ENCODE measurements around the gene MVB12B.

MVB12B gene

DNA sequence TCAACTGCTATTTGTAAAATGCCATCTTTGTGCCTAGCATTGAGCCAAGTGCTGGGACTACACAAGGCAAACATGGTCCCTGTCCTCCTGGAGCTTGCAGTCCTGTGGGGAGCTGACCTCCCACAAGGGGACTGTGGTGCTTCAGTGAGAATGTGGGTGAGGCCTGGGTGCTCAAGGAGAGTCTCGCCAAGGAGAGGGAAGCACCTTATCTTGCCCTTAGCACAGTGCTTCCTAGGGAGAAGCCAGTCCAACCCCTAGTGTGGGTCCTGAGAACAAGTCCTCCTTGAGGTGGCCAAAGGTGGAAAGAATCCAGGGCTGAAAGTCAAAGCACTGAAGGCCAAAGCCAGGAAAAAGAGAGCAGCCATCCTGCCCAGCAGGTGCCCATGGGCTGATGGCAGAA lies 31.1 kb upstream of the MVB12B start:
- Histone ChIP-seq H3K36me3 (no peaks in the 10 kb centered on the region), H3K27ac (no peak overlapping the region), H3K4me3 (no peak overlapping the region), H3K4me1 (no peaks in the 10 kb centered on the region), H3K9me3 (no peaks in the 10 kb centered on the region), H3K27me3 (peaks cover 0 to 56% of the 10 kb centered on the region in 2 donors)
- intact Hi-C loops (cut with DNase I; ENCODE audit: low total_unique reads): no loop called here
- peak in 1 of 2 donors; percentile 29 for DNase-seq
- TF ChIP-seq, protein P1, sequence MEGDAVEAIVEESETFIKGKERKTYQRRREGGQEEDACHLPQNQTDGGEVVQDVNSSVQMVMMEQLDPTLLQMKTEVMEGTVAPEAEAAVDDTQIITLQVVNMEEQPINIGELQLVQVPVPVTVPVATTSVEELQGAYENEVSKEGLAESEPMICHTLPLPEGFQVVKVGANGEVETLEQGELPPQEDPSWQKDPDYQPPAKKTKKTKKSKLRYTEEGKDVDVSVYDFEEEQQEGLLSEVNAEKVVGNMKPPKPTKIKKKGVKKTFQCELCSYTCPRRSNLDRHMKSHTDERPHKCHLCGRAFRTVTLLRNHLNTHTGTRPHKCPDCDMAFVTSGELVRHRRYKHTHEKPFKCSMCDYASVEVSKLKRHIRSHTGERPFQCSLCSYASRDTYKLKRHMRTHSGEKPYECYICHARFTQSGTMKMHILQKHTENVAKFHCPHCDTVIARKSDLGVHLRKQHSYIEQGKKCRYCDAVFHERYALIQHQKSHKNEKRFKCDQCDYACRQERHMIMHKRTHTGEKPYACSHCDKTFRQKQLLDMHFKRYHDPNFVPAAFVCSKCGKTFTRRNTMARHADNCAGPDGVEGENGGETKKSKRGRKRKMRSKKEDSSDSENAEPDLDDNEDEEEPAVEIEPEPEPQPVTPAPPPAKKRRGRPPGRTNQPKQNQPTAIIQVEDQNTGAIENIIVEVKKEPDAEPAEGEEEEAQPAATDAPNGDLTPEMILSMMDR (IDR thresholded peaks at IDR 0.05): no peak

DNA sequence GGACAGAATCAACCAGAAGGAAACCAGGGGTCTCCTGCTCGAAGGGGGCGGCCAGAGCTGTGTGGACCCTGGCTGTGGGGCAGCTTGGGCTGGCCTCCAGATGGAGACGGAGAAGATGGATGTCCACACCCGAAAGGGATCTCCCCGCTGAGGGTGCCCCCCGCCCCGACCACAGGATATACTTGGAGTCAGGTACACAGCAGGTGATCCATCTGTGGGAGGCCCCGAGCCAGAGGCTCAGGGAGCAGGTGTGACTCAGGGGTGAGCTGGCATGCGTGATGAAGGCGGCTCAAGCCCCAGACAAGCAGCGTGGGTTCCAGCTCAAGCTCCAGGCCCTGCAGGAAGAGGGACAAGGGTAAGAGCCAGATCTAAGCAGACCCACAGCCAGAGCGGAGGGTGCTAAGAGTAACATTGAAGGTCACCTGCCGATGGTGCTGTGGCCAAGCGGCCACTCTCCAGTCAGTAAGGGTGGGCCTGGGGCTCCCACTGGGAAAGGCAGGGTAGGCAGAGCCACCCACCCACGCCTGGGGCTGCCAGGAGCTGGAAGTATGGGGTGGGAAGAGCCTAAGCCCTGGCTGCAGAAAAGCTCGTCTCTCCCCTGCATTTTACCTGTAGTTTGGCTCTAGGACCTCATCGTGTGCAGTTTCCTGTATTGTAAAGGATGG lies 30.6 kb upstream of the MVB12B start:
- peaks cover 0 to 56% of the 10 kb centered on the region in 2 donors for H3K27me3 ChIP-seq
- DNase-seq: no peak
- H3K27ac ChIP-seq: no peak overlapping the region
- no peak overlapping the region for H3K4me3 ChIP-seq
- H3K36me3 ChIP-seq: no peaks in the 10 kb centered on the region
- intact Hi-C loops (cut with DNase I; ENCODE audit: low total_unique reads): no loop called here
- no peaks in the 10 kb centered on the region for H3K4me1 ChIP-seq
- TF ChIP-seq, protein P1 (IDR thresholded peaks at IDR 0.05): no peak
- no peaks in the 10 kb centered on the region for H3K9me3 ChIP-seq

DNA sequence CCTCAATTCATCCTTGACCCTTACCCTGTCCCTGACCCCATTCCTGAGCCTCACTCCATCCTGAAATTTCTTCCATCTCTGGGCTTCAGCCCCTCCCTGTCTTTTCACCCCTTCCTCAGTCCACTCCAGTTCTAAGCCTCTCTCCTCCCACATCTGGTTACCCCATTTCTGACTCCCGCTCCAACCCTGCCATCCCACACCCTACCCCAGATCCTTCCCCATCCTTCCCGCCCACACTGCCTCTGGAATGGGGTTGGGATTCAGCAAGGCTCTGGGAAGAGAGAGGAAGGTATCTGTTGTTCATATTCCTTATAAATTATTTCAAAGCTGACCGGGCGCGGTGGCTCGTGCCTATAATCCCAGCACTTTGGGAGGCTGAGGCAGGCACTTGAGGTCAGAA lies 29.9 kb upstream of the MVB12B start:
- TF ChIP-seq, protein P1 (IDR thresholded peaks at IDR 0.05): no peak
- H3K4me1 ChIP-seq: no peaks in the 10 kb centered on the region
- intact Hi-C loops (cut with DNase I; ENCODE audit: low total_unique reads): no loop called here
- no peaks in the 10 kb centered on the region for H3K9me3 ChIP-seq
- H3K4me3 ChIP-seq: no peak overlapping the region
- peaks cover 0 to 56% of the 10 kb centered on the region in 2 donors for H3K27me3 ChIP-seq
- no peaks in the 10 kb centered on the region for H3K36me3 ChIP-seq
- no peak overlapping the region for H3K27ac ChIP-seq
- DNase-seq: no peak

DNA sequence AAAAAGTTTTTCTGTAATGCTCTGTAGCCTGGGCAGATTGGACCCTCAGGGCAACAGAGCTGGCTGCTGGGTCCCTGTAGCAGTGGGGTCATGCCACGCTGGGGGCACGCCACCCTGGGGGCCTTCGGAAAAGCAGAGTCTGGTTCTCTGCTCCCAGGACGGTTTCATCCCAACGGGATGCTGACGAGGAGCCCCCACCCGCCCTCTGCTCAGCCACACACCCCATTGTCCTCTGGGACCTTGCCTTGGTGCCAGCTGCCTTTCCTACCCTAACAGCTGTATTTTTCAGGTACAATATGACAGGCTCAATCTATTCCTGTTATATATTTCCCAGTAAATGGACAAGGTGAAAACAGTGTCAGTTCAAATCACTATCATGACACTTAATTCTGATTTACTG lies 29.0 kb upstream of the MVB12B start:
- TF ChIP-seq, protein P1 (IDR thresholded peaks at IDR 0.05): no peak
- peaks cover 0 to 54% of the 10 kb centered on the region in 2 donors for H3K27me3 ChIP-seq
- H3K4me1 ChIP-seq: no peaks in the 10 kb centered on the region
- intact Hi-C loops (cut with DNase I; ENCODE audit: low total_unique reads): no loop called here
- no peaks in the 10 kb centered on the region for H3K9me3 ChIP-seq
- H3K4me3 ChIP-seq: no peak overlapping the region
- no peaks in the 10 kb centered on the region for H3K36me3 ChIP-seq
- DNase-seq: no peak
- H3K27ac ChIP-seq: no peak overlapping the region

DNA sequence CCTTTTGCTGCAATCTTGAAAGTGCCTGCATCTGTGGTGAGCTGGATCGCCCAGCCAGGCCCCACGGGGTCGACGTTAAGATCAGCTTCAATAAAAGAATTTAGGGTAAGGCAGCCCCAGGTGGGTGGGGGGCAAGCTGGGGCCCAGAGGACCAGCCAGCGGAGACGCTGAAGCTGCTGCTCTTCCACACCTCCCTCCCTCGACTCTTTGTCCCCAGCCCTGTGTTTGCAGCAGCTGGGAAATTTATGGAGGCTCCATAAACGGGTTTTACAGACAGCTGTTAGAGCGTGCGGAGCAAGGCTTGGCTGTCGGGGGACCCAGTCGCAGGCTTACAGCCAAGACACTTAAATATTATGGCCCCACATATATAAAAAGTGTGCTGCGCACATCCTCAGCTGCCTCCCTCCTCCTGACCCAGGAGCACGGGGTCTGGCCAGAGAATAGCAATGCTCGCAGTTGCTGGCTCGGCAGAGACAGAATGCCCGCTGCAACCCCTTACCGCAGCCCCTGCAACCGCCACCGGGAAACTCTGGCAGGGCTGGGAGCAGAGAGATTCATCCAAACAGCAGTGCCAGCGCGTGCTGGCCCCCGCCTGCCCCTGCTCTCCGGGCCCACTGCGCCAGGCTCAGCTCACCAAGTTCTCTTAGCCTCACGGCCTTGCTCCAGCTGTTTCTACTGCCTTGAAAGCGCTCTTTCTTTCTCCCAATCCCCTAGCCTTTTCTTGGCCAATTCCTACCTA lies 28.4 kb upstream of the MVB12B start:
- TF ChIP-seq, protein P1 (IDR thresholded peaks at IDR 0.05): no peak
- intact Hi-C loops (cut with DNase I; ENCODE audit: low total_unique reads): no loop called here
- Histone ChIP-seq H3K27me3 (peaks cover 0 to 48% of the 10 kb centered on the region in 2 donors), H3K27ac (no peak overlapping the region), H3K9me3 (no peaks in the 10 kb centered on the region), H3K36me3 (no peaks in the 10 kb centered on the region), H3K4me3 (no peak overlapping the region), H3K4me1 (no peaks in the 10 kb centered on the region)
- DNase-seq: no peak
